PC-3 (cell line): ENCODE measurements around the gene MARF1. TPM values are rescaled to one million over a fixed set of nuclear protein-coding genes. Genes with fewer than 3 reads are reported as not detected.

Source experiments
- ATAC-seq: fragments of 200-7000 bp; cut with Tn5 transposase; 2 replicates; pipeline ENCODE4 v1.9.1; 2020; ENCODE audit warnings: mild to moderate bottlenecking, moderate library complexity
- BruUV-seq: library from RNA; stranded (reverse); fragments of 400-500 nt; replicated peaks from 2 replicates; lab custom pipeline; 2021; lab: Mats Ljungman, UMichigan
- CTCF ChIA-PET: fragments of 300-600 bp; sonication (Branson Sonifier 250); formaldehyde crosslinking; loops from one replicate; lab custom pipeline; 2022; ENCODE audit warnings: antibody characterized with exemption; lab: Charles Lee
- POLR2A ChIA-PET: fragments of 300-600 bp; sonication (Branson Sonifier 250); formaldehyde crosslinking; loops from one replicate; lab custom pipeline; 2022; ENCODE audit warnings: antibody characterized with exemption; ENCODE audit not compliant: unreplicated experiment; lab: Charles Lee
- DNase-seq: peaks from one replicate; pipeline ENCODE4 v3.0.0-alpha.2; 2015
- H2AFZ ChIP-seq: fragments of 300-600 bp; sonication (generic); 2 replicates; pipeline ENCODE4 v1.6.0; 2016; ENCODE audit warnings: antibody characterized with exemption, low read length
- H3F3A ChIP-seq: fragments of 300-600 bp; sonication (generic); one replicate; pipeline ENCODE4 v1.6.0; 2017; ENCODE audit warnings: antibody characterized with exemption, low read length, control low read depth, mild to moderate bottlenecking; ENCODE audit not compliant: unreplicated experiment
- H3K27ac ChIP-seq: fragments of 300-600 bp; sonication (generic); 2 replicates; pipeline ENCODE4 v1.5.1; 2016; ENCODE audit warnings: mild to moderate bottlenecking, low read length
- H3K27me3 ChIP-seq: fragments of 300-600 bp; sonication (generic); 2 replicates; pipeline ENCODE4 v1.6.1; 2016; ENCODE audit warnings: low read length, mixed read lengths
- H3K36me3 ChIP-seq: fragments of 300-600 bp; sonication (generic); 2 replicates; pipeline ENCODE4 v1.6.1; 2016; ENCODE audit warnings: low read depth, mixed run types, low read length, mixed read lengths
- H3K4me1 ChIP-seq: fragments of 300-600 bp; sonication (generic); 2 replicates; pipeline ENCODE4 v1.5.1; 2016; ENCODE audit warnings: low read length; ENCODE audit not compliant: insufficient read depth
- H3K4me2 ChIP-seq: fragments of 300-600 bp; sonication (generic); 2 replicates; pipeline ENCODE4 v1.6.0; 2016; ENCODE audit warnings: low read length
- H3K4me3 ChIP-seq: fragments of 300-600 bp; sonication (generic); 2 replicates; pipeline ENCODE4 v1.5.1; 2016; ENCODE audit warnings: mild to moderate bottlenecking, low read length, mixed read lengths
- H3K79me2 ChIP-seq: fragments of 300-600 bp; sonication (generic); 2 replicates; pipeline ENCODE4 v1.6.1; 2017; ENCODE audit warnings: low read length, mixed read lengths
- H3K9ac ChIP-seq: fragments of 300-600 bp; sonication (generic); 2 replicates; pipeline ENCODE4 v1.6.0; 2016; ENCODE audit warnings: mild to moderate bottlenecking, low read length
- H3K9me2 ChIP-seq: fragments of 300-600 bp; sonication (generic); replicated peaks from 2 replicates; pipeline ENCODE4 v1.6.1; 2016; ENCODE audit warnings: mixed run types, low read length, mixed read lengths
- H3K9me3 ChIP-seq: fragments of 300-600 bp; sonication (generic); 2 replicates; pipeline ENCODE4 v1.6.1; 2016; ENCODE audit warnings: low read length, mixed read lengths
- H4K20me1 ChIP-seq: fragments of 300-600 bp; sonication (generic); 2 replicates; pipeline ENCODE4 v1.6.1; 2016; ENCODE audit warnings: low read length, mixed read lengths
- CTCF ChIP-seq: fragments of 300-600 bp; sonication (generic); conservative IDR thresholded peaks from 2 replicates; pipeline ENCODE4 v1.5.1; 2017; ENCODE audit warnings: antibody characterized with exemption, low read depth, mild to moderate bottlenecking, low read length
- EZH2 ChIP-seq: fragments of 300-600 bp; sonication (generic); IDR thresholded peaks from one replicate; pipeline ENCODE4 v1.6.1; 2017; ENCODE audit warnings: antibody characterized with exemption, mild to moderate bottlenecking, low read length; ENCODE audit not compliant: unreplicated experiment
- EZH2phosphoT487 ChIP-seq: fragments of 300-600 bp; sonication (generic); IDR thresholded peaks from 2 replicates; pipeline ENCODE4 v1.6.1; 2018; ENCODE audit warnings: mild to moderate bottlenecking, antibody characterized with exemption, low read length, borderline replicate concordance
- intact Hi-C: fragments of 100-400 bp; cut with micrococcal nuclease; formaldehyde crosslinking; loops from 2 replicates; pipeline ENCODE4 v1.9.0; 2023
- total RNA-seq: library from RNA; depleted of rRNA; stranded (reverse); fragments of >200 nt; gene quantifications from 2 replicates; pipeline ENCODE4 v1.2.3, GENCODE V29; 2014

MARF1 gene
- total RNA-seq, 1 experiment from 2014 or later = 6.7 TPM

- no peaks in the 10 kb centered on the region for H3K9me2 ChIP-seq
- H3F3A ChIP-seq = no peaks in the 10 kb centered on the region
- intact Hi-C loops = no loop called here
- H4K20me1 ChIP-seq = no peaks in the 10 kb centered on the region
- ATAC-seq (no peak), DNase-seq (no peak)
- peaks cover 4% of the 10 kb centered on the region; the same call in 1 of the 2 replicates for H3K4me1 ChIP-seq
- H3K9me3 ChIP-seq = no peaks in the 10 kb centered on the region
- H3K9ac ChIP-seq = no peak overlapping the region
- BruUV-seq = no TSS peak
- CTCF ChIA-PET = no interaction called here
- H3K27me3 ChIP-seq = no peaks in the 10 kb centered on the region
- TF ChIP-seq EZH2phosphoT487 = no peak
- no peak for TF ChIP-seq CTCF
- TF ChIP-seq EZH2 = no peak
- no peak overlapping the region for H2AFZ ChIP-seq
- H3K4me2 ChIP-seq = no peak overlapping the region
- POLR2A ChIA-PET = no interaction called here
- H3K36me3 ChIP-seq = no peaks in the 10 kb centered on the region
- no peak overlapping the region for H3K27ac ChIP-seq
- H3K79me2 ChIP-seq = peaks cover 71% of the 10 kb centered on the region
- no peak overlapping the region for H3K4me3 ChIP-seq
Observed at GRCh38 chr16:15654591-15654990, 11.6 kb upstream of the MARF1 start.

- BruUV-seq = no TSS peak
- ChIA-PET POLR2A (no interaction called here), CTCF (no interaction called here)
- H3K4me3 ChIP-seq = 0 out of 2 replicates have a peak overlapping the region, but pooled peaks have one; percentile 24
- DNase-seq (peak; percentile 32), ATAC-seq (no peak)
- no peaks in the 10 kb centered on the region for H3K27me3 ChIP-seq
- no peak overlapping the region for H3K27ac ChIP-seq
- peaks cover 66% of the 10 kb centered on the region for H3K79me2 ChIP-seq
- H2AFZ ChIP-seq = no peak overlapping the region
- TF ChIP-seq EZH2phosphoT487 = no peak
- TF ChIP-seq EZH2 = no peak
- TF ChIP-seq CTCF = no peak
- no peaks in the 10 kb centered on the region for H3F3A ChIP-seq
- intact Hi-C loops = no loop called here
- H4K20me1 ChIP-seq = no peaks in the 10 kb centered on the region
- H3K9ac ChIP-seq = no peak overlapping the region
- H3K4me2 ChIP-seq = peak overlapping the region; percentile 34; the same call in 1 of the 2 replicates
- no peaks in the 10 kb centered on the region for H3K9me2 ChIP-seq
- no peaks in the 10 kb centered on the region for H3K36me3 ChIP-seq
- H3K4me1 ChIP-seq = peaks cover 4% of the 10 kb centered on the region; the same call in 1 of the 2 replicates
- no peaks in the 10 kb centered on the region for H3K9me3 ChIP-seq
Observed at GRCh38 chr16:15653227-15653626, 10.3 kb upstream of the MARF1 start.

- POLR2A ChIA-PET = no interaction called here
- H3F3A ChIP-seq = no peaks in the 10 kb centered on the region
- H3K4me3 ChIP-seq = no peak overlapping the region
- no peaks in the 10 kb centered on the region for H3K36me3 ChIP-seq
- H2AFZ ChIP-seq = no peak overlapping the region
- CTCF ChIA-PET = no interaction called here
- H3K9me2 ChIP-seq = no peaks in the 10 kb centered on the region
- intact Hi-C loops = no loop called here
- peaks cover 59% of the 10 kb centered on the region for H3K79me2 ChIP-seq
- no peak overlapping the region for H3K9ac ChIP-seq
- no peak overlapping the region for H3K27ac ChIP-seq
- H3K27me3 ChIP-seq = no peaks in the 10 kb centered on the region
- no peaks in the 10 kb centered on the region for H3K9me3 ChIP-seq
- no peak for TF ChIP-seq EZH2
- no peak for TF ChIP-seq CTCF
- TF ChIP-seq EZH2phosphoT487 = no peak
- peaks cover 4% of the 10 kb centered on the region; the same call in 1 of the 2 replicates for H3K4me1 ChIP-seq
- ATAC-seq (no peak), DNase-seq (no peak)
- no TSS peak for BruUV-seq
- no peaks in the 10 kb centered on the region for H4K20me1 ChIP-seq
- H3K4me2 ChIP-seq = peak overlapping the region; percentile 34; the same call in 1 of the 2 replicates
Observed at GRCh38 chr16:15652293-15653001, 9.5 kb upstream of the MARF1 start.
